OCI-LY7 (cell line): ENCODE measurements around the gene CDKAL1.

Experiments
- CTCF ChIP-seq: fragments of 200-600 bp; sonication (generic); conservative IDR thresholded peaks from 2 replicates; pipeline ENCODE4 v1.5.1; 2014; ENCODE audit warnings: mild to moderate bottlenecking, antibody characterized with exemption, low read length, moderate library complexity, mixed read lengths
- EZH2phosphoT487 ChIP-seq: fragments of 200-600 bp; sonication (generic); IDR thresholded peaks from 2 replicates; pipeline ENCODE4 v1.6.1; 2018; ENCODE audit warnings: low read depth, borderline replicate concordance, mild to moderate bottlenecking, mixed run types, antibody characterized with exemption, low read length, moderate library complexity, mixed read lengths

GRCh38 chr6:20777801-20778200 is 243.5 kb downstream of the CDKAL1 start:
- TF ChIP-seq CTCF (no peak), EZH2phosphoT487 (no peak)
